ENCODE data around the gene PDZRN3.
"Not testable (repeated sequence)": the region's sequence is repeated elsewhere in the genome, so short reads cannot be mapped to it uniquely, and the experiment has no call there.

The PDZRN3 gene

GRCh38 chr3:73586190-73586589 is 38.6 kb downstream of the PDZRN3 start:
- no peak for DNase-seq

GRCh38 chr3:73584873-73585272 is 39.9 kb downstream of the PDZRN3 start:
- no peak for DNase-seq

GRCh38 chr3:73582535-73582934 is 42.2 kb downstream of the PDZRN3 start:
- DNase-seq = no peak

- no peak for DNase-seq
Observed at GRCh38 chr3:73581134-73581846, 43.5 kb downstream of the PDZRN3 start.

GRCh38 chr3:73580343-73580742 is 44.4 kb downstream of the PDZRN3 start:
- DNase-seq = no peak

- no peak for DNase-seq
Observed at GRCh38 chr3:73577704-73578103, 47.0 kb downstream of the PDZRN3 start.

GRCh38 chr3:73576999-73577461 is 47.7 kb downstream of the PDZRN3 start:
- no peak for DNase-seq

- no peak for DNase-seq
Observed at GRCh38 chr3:73575953-73576352, 48.8 kb downstream of the PDZRN3 start.

GRCh38 chr3:73575519-73575918 is 49.2 kb downstream of the PDZRN3 start:
- DNase-seq = no peak

- no peak for DNase-seq
Observed at GRCh38 chr3:73573204-73573603, 51.5 kb downstream of the PDZRN3 start.

- no peak for DNase-seq
Observed at GRCh38 chr3:73572368-73572767, 52.4 kb downstream of the PDZRN3 start.

GRCh38 chr3:73571238-73571794 is 53.4 kb downstream of the PDZRN3 start:
- no peak for DNase-seq

GRCh38 chr3:73569246-73569760 is 55.4 kb downstream of the PDZRN3 start:
- DNase-seq = no peak

GRCh38 chr3:73568371-73568862 is 56.3 kb downstream of the PDZRN3 start:
- no peak for DNase-seq

GRCh38 chr3:73565374-73565773 is 59.4 kb downstream of the PDZRN3 start:
- not testable (repeated sequence) for DNase-seq

GRCh38 chr3:73563896-73564582 is 60.7 kb downstream of the PDZRN3 start:
- DNase-seq = no peak

GRCh38 chr3:73561494-73561893 is 63.2 kb downstream of the PDZRN3 start:
- DNase-seq = no peak

GRCh38 chr3:73559749-73560148 is 65.0 kb downstream of the PDZRN3 start:
- no peak for DNase-seq

GRCh38 chr3:73558727-73559075 is 66.0 kb downstream of the PDZRN3 start:
- no peak for DNase-seq

- no peak for DNase-seq
Observed at GRCh38 chr3:73557986-73558726, 66.6 kb downstream of the PDZRN3 start.

GRCh38 chr3:73556520-73557372 is 68.0 kb downstream of the PDZRN3 start:
- no peak for DNase-seq

GRCh38 chr3:73555076-73555475 is 69.7 kb downstream of the PDZRN3 start:
- no peak for DNase-seq

All from NCI-H1092 (cell line).